HG03354 (cell line): Measurements from ENCODE around the gene UMPS.
"Not testable (repeated sequence)": the region's sequence is repeated elsewhere in the genome, so short reads cannot be mapped to it uniquely, and the experiment has no call there.

ENCODE experiments used
- ATAC-seq: cut with Tn5 transposase; IDR thresholded peaks from one replicate; pipeline ENCODE4 v1.9.1; 2021; ENCODE audit warnings: mild to moderate bottlenecking; ENCODE audit not compliant: unreplicated experiment, poor library complexity, severe bottlenecking

Gene UMPS

GRCh38 chr3:124702950-124703349 lies 27.3 kb upstream of the UMPS start:
- no peak for ATAC-seq

GRCh38 chr3:124705552-124705951 lies 24.7 kb upstream of the UMPS start:
- ATAC-seq, result no peak

DNA sequence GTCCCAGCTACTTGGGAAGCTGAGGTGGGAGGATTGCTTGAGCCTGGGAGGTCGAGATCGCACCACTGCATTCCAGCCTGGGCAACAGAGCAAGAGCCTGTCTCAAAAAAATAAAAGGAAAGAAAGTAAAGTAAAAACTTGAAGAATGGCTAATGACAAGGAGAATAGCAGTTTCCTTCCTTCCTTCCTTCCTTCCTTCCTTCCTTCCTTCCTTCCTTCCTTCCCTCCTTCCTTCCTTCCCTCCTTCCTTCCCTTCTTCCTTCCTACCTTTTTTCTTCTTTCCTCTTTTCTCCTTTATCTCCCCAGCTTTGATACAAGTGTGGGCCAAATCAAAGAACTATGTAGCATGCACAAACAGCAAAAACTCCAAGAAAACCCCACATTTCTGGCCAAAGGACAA lies 23.0 kb upstream of the UMPS start:
- ATAC-seq, result not testable (repeated sequence)

- ATAC-seq, result no peak
Observed at GRCh38 chr3:124707656-124708062, 22.6 kb upstream of the UMPS start.

DNA sequence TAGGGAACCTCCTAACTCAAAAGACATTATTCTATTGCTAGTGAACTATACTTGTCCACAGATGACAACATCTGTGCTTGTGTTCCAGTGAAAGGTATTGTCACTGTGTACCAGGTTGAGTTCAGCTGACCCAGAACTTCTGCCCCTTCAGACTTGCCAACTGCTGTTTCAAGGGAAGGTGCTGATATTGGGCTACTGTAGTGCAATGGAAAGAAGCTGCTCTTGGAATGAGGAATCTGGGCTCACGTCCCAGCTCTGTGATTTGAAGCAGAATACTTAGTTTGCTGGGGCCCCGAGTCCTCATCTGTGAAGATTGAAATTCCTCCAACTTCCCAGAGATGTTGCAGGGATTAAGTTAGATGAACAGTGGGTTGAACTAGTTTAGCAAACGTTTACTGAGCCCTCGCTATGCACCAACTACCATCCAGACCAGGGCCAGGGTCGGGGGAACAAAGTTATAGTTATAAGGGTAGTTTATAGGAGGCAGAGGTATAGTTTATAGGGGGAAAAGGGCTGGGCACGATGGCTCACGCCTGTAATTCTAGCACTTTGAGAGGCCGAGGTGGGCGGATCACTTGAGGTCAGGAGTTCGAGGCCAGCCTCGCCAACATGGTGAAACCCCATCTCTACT lies 15.9 kb upstream of the UMPS start:
- ATAC-seq, result no peak

DNA sequence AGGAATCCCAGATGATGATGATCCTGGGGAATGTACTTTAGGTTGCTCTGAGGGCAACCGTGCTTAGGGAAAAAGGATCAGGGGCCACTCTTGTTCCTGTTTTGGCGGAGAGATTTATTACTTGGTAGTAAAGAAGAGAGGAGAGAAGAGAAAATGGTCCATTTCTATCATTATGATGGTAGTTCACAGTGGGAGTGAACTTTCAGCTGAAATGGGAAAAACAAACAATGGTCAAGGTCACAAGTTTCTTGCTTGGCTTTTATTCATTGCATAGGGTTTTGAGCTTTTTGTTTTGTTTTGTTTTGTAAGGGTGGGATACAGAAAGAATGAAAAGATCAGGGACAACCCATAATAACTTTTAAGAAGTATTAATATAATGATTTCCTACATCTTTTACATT lies 7.7 kb upstream of the UMPS start:
- no peak for ATAC-seq

GRCh38 chr3:124730941-124731297 lies 667 bp downstream of the UMPS start:
- no peak for ATAC-seq

- ATAC-seq, result no peak
Observed at GRCh38 chr3:124731760-124732159, 1.5 kb downstream of the UMPS start.

- no peak for ATAC-seq
Observed at GRCh38 chr3:124741027-124741426, 10.8 kb downstream of the UMPS start.

- no peak for ATAC-seq
Observed at GRCh38 chr3:124745756-124746155, 15.5 kb downstream of the UMPS start.

GRCh38 chr3:124747111-124747981 lies 17.1 kb downstream of the UMPS start:
- no peak for ATAC-seq

DNA sequence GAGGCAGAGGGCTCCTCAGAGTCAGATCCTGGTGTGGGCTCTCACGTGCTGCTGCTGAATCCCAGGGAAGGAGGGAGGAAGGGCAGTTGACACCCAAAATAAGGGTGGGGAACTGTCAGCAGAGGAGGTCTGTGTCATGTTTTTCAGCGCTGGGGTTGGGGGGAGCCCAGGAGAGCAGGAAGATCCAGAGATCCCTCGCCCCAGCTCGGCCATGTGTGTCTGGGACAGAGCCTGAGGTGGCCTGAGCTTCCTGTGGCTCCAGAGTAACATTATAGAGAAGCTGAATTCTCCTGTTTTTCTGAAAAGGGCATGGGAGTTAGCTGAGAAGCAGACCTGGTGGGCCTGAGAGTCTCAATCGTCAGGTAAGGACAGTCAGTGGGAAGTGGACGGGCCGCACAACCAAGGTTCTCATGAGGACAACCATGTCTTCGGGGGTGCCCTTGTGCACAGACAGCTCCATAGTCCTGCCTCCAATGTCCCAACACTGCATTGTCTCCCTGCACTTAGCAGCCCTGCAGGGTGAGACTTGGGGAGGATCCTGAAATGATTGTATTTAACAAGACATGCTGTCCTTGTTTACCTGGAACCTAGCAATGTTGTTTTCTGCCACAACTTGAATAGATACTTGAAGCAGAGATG lies 18.4 kb downstream of the UMPS start:
- no peak for ATAC-seq

- not testable (repeated sequence) for ATAC-seq
Observed at GRCh38 chr3:124749877-124750276, 19.6 kb downstream of the UMPS start.

- ATAC-seq, result no peak
Observed at GRCh38 chr3:124751501-124751900, 21.2 kb downstream of the UMPS start.

DNA sequence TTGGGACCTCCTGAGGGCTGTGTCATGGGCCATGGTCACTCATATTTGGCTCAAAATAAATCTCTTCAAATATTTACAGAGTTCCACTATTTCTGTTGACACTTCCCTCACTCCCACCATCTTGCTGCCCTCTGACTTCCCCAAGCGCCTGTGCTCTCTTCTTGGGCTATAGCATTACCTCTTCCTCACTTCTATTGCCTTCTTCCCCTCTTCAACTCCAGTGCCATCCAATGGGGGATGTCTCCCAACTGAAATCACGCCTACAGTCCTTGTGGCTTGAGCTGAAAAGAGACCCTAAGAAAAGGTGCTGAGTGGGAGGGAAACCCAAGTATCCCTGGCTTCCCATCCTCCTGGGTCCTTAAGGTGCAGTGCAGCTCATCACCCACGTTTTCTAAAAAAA lies 21.8 kb downstream of the UMPS start:
- no peak for ATAC-seq

GRCh38 chr3:124757926-124758325 lies 27.7 kb downstream of the UMPS start:
- ATAC-seq, result not testable (repeated sequence)

GRCh38 chr3:124758851-124759635 lies 28.8 kb downstream of the UMPS start:
- no peak for ATAC-seq

GRCh38 chr3:124759666-124760401 lies 29.6 kb downstream of the UMPS start:
- no peak for ATAC-seq

DNA sequence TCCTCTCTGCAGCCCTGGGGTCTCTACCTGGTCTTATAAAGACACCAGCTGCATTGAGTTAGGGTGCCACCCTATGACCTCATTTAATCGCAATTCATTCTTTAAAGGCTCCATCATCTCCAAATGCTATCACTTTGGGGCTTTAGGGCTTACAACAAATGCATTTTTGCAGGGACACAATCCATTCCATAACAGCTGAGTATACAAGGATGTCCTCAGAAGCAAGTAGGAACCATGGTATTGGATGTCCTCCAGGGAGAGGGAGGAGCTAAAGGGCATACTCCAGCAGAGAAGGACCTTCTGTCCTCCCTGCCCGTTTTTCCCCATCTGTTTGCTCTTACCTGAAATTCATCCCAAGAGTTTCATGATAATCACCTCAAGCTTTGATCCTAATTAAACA lies 30.3 kb downstream of the UMPS start:
- no peak for ATAC-seq
